Neural cell (in vitro differentiated cells): ENCODE data around the gene ITGB3.
"Not testable (repeated sequence)": the region's sequence is repeated elsewhere in the genome, so short reads cannot be mapped to it uniquely, and the experiment has no call there.

Source experiments
- CTCF ChIP-seq: fragments of 450-650 bp; IDR thresholded peaks from 2 replicates; pipeline ENCODE4 v1.5.1; 2014; ENCODE audit warnings: antibody characterized with exemption, mild to moderate bottlenecking, moderate library complexity; ENCODE audit not compliant: poor library complexity, severe bottlenecking
- EZH2 ChIP-seq: fragments of 200-600, 300-800 bp; shearing (Covaris generic), sonication (generic); IDR thresholded peaks from 2 replicates; pipeline ENCODE4 v1.6.1; 2014; ENCODE audit warnings: antibody characterized with exemption, low read length, borderline replicate concordance, mild to moderate bottlenecking; ENCODE audit not compliant: insufficient read depth, poor library complexity, severe bottlenecking
- MXI1 ChIP-seq: fragments of 450-650 bp; conservative IDR thresholded peaks from 2 replicates; pipeline ENCODE4 v1.6.1; 2014; ENCODE audit warnings: antibody characterized with exemption, mild to moderate bottlenecking; ENCODE audit not compliant: poor library complexity, severe bottlenecking
- POLR2AphosphoS5 ChIP-seq: IDR thresholded peaks from 2 replicates; pipeline ENCODE4 v1.6.1; 2012
- TF ChIP-seq, protein P1 (sequence below): IDR thresholded peaks from 2 replicates; pipeline ENCODE4 v1.6.1; 2012; ENCODE audit warnings: borderline replicate concordance

- TF ChIP-seq CTCF, POLR2AphosphoS5, MXI1, EZH2: not testable (repeated sequence)
- TF ChIP-seq, protein P1, sequence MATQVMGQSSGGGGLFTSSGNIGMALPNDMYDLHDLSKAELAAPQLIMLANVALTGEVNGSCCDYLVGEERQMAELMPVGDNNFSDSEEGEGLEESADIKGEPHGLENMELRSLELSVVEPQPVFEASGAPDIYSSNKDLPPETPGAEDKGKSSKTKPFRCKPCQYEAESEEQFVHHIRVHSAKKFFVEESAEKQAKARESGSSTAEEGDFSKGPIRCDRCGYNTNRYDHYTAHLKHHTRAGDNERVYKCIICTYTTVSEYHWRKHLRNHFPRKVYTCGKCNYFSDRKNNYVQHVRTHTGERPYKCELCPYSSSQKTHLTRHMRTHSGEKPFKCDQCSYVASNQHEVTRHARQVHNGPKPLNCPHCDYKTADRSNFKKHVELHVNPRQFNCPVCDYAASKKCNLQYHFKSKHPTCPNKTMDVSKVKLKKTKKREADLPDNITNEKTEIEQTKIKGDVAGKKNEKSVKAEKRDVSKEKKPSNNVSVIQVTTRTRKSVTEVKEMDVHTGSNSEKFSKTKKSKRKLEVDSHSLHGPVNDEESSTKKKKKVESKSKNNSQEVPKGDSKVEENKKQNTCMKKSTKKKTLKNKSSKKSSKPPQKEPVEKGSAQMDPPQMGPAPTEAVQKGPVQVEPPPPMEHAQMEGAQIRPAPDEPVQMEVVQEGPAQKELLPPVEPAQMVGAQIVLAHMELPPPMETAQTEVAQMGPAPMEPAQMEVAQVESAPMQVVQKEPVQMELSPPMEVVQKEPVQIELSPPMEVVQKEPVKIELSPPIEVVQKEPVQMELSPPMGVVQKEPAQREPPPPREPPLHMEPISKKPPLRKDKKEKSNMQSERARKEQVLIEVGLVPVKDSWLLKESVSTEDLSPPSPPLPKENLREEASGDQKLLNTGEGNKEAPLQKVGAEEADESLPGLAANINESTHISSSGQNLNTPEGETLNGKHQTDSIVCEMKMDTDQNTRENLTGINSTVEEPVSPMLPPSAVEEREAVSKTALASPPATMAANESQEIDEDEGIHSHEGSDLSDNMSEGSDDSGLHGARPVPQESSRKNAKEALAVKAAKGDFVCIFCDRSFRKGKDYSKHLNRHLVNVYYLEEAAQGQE, result not testable (repeated sequence)
These were observed 29.6 kb upstream of the ITGB3 start for GRCh38 chr17:47224077-47224476.
